ENCODE measurements around the gene NR2F1-AS1.

Gene NR2F1-AS1

GRCh38 chr5:93430673-93431199, 150.3 kb downstream of the NR2F1-AS1 start:
- no peak overlapping the region for H3K27ac Mint-ChIP-seq (ENCODE audit: low read depth)
- no peaks in the 10 kb centered on the region for H3K36me3 Mint-ChIP-seq (ENCODE audit: insufficient read depth)
- ATAC-seq (replicated peaks; ENCODE audit: extremely low read depth, poor library complexity, severe bottlenecking) (no peak), DNase-seq (ENCODE audit: low spot score in 2 of 2) (no peak)
- peaks cover 10% of the 10 kb centered on the region for H3K27me3 Mint-ChIP-seq
- no peaks in the 10 kb centered on the region for H3K4me1 Mint-ChIP-seq
- H3K4me3 Mint-ChIP-seq, result no peak overlapping the region
- no peaks in the 10 kb centered on the region for H3K9me3 Mint-ChIP-seq

DNA sequence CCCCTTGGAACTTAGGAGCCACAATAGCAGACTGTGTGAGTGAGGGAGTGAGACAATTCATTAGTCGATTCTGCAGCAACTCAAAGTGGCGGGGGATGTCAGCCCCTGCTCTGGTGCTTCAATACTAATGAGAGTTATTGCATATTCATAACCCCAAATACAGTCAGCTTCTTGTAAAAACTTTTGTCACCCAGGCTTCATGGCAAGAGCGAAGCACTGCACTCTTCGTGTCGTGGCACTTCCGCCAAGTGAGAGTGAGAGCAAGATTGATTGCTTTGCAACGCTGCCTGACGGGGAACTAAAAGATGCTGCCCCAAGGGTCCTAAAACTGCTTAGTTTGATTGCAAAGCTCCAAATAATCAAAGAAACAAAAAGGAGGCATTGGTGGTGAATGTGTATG, 150.9 kb downstream of the NR2F1-AS1 start:
- no peak overlapping the region for H3K27ac Mint-ChIP-seq (ENCODE audit: low read depth)
- no peaks in the 10 kb centered on the region for H3K4me1 Mint-ChIP-seq
- H3K36me3 Mint-ChIP-seq (ENCODE audit: insufficient read depth), result no peaks in the 10 kb centered on the region
- no peaks in the 10 kb centered on the region for H3K9me3 Mint-ChIP-seq
- ATAC-seq (replicated peaks; ENCODE audit: extremely low read depth, poor library complexity, severe bottlenecking), result no peak
- H3K27me3 Mint-ChIP-seq, result peaks cover 10% of the 10 kb centered on the region
- DNase-seq (ENCODE audit: low spot score in 2 of 2), result no peak
- H3K4me3 Mint-ChIP-seq, result no peak overlapping the region

- no peaks in the 10 kb centered on the region for H3K9me3 Mint-ChIP-seq
- no peak overlapping the region for H3K27ac Mint-ChIP-seq (ENCODE audit: low read depth)
- H3K4me3 Mint-ChIP-seq, result no peak overlapping the region
- ATAC-seq (replicated peaks; ENCODE audit: extremely low read depth, poor library complexity, severe bottlenecking) (no peak), DNase-seq (ENCODE audit: low spot score in 2 of 2) (no peak)
- no peaks in the 10 kb centered on the region for H3K4me1 Mint-ChIP-seq
- peaks cover 10% of the 10 kb centered on the region for H3K27me3 Mint-ChIP-seq
- no peaks in the 10 kb centered on the region for H3K36me3 Mint-ChIP-seq (ENCODE audit: insufficient read depth)
These were observed 152.2 kb downstream of the NR2F1-AS1 start for GRCh38 chr5:93428868-93429267.

DNA sequence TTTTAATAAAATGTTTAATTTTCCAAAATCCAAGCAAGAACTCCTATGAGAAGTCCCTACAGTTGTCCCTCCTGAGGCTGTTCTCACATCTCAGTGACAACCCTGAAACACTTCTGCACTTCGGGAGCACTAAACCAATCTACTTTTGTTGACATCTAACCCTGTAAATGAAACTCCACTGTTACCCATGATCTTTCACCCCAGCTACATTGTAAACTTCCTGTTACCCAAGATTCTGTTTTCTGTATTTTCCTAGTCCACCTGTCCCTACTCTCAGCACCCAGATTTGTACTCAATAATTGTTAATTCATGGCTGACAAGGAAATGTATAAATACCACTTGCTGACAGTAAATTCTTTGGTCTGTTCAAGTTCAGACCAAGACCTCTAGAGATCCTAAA, 153.7 kb downstream of the NR2F1-AS1 start:
- Mint-ChIP-seq H3K27ac (ENCODE audit: low read depth) (no peak overlapping the region), H3K9me3 (no peaks in the 10 kb centered on the region), H3K4me1 (no peaks in the 10 kb centered on the region), H3K4me3 (no peak overlapping the region), H3K36me3 (ENCODE audit: insufficient read depth) (no peaks in the 10 kb centered on the region), H3K27me3 (peaks cover 10% of the 10 kb centered on the region)
- DNase-seq (ENCODE audit: low spot score in 2 of 2) (no peak), ATAC-seq (replicated peaks; ENCODE audit: extremely low read depth, poor library complexity, severe bottlenecking) (no peak)

GRCh38 chr5:93425096-93425495, 155.9 kb downstream of the NR2F1-AS1 start:
- no peak overlapping the region for H3K27ac Mint-ChIP-seq (ENCODE audit: low read depth)
- H3K9me3 Mint-ChIP-seq, result no peaks in the 10 kb centered on the region
- H3K4me1 Mint-ChIP-seq, result no peaks in the 10 kb centered on the region
- H3K36me3 Mint-ChIP-seq (ENCODE audit: insufficient read depth), result no peaks in the 10 kb centered on the region
- no peak overlapping the region for H3K4me3 Mint-ChIP-seq
- peaks cover 10% of the 10 kb centered on the region for H3K27me3 Mint-ChIP-seq
- ATAC-seq (replicated peaks; ENCODE audit: extremely low read depth, poor library complexity, severe bottlenecking), result no peak
- no peak for DNase-seq (ENCODE audit: low spot score in 2 of 2)

GRCh38 chr5:93423300-93423699, 157.7 kb downstream of the NR2F1-AS1 start:
- Mint-ChIP-seq H3K27ac (ENCODE audit: low read depth) (no peak overlapping the region), H3K36me3 (ENCODE audit: insufficient read depth) (no peaks in the 10 kb centered on the region), H3K9me3 (no peaks in the 10 kb centered on the region), H3K27me3 (peaks cover 10% of the 10 kb centered on the region), H3K4me3 (no peak overlapping the region), H3K4me1 (no peaks in the 10 kb centered on the region)
- DNase-seq (ENCODE audit: low spot score in 2 of 2) (no peak), ATAC-seq (replicated peaks; ENCODE audit: extremely low read depth, poor library complexity, severe bottlenecking) (no peak)

DNA sequence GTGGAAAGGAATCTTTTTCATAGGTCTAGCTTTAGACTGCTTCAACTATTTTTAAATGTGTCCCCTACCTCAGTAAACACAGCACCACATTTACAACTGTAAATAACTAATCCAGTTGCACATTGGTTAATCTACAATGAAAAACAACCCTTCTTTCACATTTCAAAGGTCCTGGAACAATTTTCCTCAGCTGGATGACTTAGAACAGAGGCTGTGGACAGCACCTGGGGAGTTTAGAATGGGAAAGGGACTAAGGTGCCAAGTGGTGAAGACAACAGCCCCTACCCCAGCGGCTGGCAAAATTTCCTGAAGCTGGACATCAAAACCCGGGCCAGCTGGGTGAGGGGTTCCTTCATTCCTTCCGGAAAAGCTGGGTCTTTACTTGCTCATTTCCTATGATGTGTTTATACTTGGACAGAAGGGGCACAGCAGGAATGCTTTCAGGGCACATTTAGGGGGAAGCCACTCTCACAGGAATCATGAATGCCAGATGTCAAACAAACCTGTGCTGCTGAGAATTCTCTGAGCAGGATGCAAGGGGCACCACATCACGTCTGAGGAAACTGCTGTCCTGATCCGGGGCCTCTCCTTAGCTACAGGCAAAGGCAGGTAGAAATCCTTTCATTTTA, 158.3 kb downstream of the NR2F1-AS1 start:
- no peak overlapping the region for H3K4me3 Mint-ChIP-seq
- ATAC-seq (replicated peaks; ENCODE audit: extremely low read depth, poor library complexity, severe bottlenecking) (no peak), DNase-seq (ENCODE audit: low spot score in 2 of 2) (no peak)
- H3K9me3 Mint-ChIP-seq, result no peaks in the 10 kb centered on the region
- H3K36me3 Mint-ChIP-seq (ENCODE audit: insufficient read depth), result no peaks in the 10 kb centered on the region
- peaks cover 9% of the 10 kb centered on the region for H3K27me3 Mint-ChIP-seq
- no peaks in the 10 kb centered on the region for H3K4me1 Mint-ChIP-seq
- no peak overlapping the region for H3K27ac Mint-ChIP-seq (ENCODE audit: low read depth)

- ATAC-seq (replicated peaks; ENCODE audit: extremely low read depth, poor library complexity, severe bottlenecking) (no peak), DNase-seq (ENCODE audit: low spot score in 2 of 2) (no peak)
- no peaks in the 10 kb centered on the region for H3K9me3 Mint-ChIP-seq
- no peak overlapping the region for H3K4me3 Mint-ChIP-seq
- no peaks in the 10 kb centered on the region for H3K4me1 Mint-ChIP-seq
- no peak overlapping the region for H3K27ac Mint-ChIP-seq (ENCODE audit: low read depth)
- H3K36me3 Mint-ChIP-seq (ENCODE audit: insufficient read depth), result no peaks in the 10 kb centered on the region
- peaks cover 2% of the 10 kb centered on the region for H3K27me3 Mint-ChIP-seq
These were observed 159.0 kb downstream of the NR2F1-AS1 start for GRCh38 chr5:93421987-93422401.

DNA sequence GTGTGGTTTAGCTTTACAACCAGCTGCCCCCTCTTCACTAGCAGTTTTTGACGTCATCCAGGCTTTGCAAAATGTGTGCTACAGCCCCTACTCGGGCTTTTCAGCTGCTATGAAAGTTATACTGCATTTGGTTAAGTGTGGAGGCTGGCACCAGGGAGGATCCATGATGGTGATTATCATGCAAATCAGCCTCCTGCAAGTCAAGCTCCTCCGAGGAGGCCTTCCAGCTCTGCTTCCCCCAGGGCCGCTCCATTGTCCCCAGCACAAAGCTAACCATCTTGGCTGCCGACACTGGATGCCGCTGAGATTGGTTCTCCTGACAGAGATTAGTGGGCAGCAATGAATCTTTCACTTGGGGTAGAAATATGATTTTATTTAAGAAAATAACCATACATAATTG, 159.6 kb downstream of the NR2F1-AS1 start:
- no peak for DNase-seq (ENCODE audit: low spot score in 2 of 2)
- Mint-ChIP-seq H3K4me1 (no peaks in the 10 kb centered on the region), H3K27me3 (no peaks in the 10 kb centered on the region), H3K36me3 (ENCODE audit: insufficient read depth) (no peaks in the 10 kb centered on the region), H3K4me3 (no peak overlapping the region), H3K9me3 (no peaks in the 10 kb centered on the region), H3K27ac (ENCODE audit: low read depth) (no peak overlapping the region)
- no peak for ATAC-seq (replicated peaks; ENCODE audit: extremely low read depth, poor library complexity, severe bottlenecking)

DNA sequence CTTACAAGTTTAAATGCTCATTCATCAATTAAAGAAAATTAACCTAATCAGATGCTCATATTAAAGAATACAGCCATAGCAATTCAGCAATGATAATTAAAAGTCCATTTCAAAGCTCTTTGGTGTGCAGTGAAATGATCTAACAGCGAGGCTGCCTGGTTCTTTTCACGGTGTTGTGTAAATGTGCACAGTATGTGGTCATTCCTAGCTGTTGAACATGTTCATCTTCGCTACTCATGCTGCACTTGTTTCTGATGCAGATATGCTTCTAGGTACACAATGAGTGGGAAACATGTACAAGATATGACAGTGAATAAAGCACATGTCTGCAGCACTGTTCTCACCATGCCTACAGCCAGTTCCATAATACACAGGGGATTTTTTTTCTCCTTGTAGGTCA, 163.5 kb downstream of the NR2F1-AS1 start:
- Mint-ChIP-seq H3K27me3 (no peaks in the 10 kb centered on the region), H3K4me1 (no peaks in the 10 kb centered on the region), H3K4me3 (no peak overlapping the region), H3K36me3 (ENCODE audit: insufficient read depth) (no peaks in the 10 kb centered on the region), H3K9me3 (no peaks in the 10 kb centered on the region), H3K27ac (ENCODE audit: low read depth) (no peak overlapping the region)
- ATAC-seq (replicated peaks; ENCODE audit: extremely low read depth, poor library complexity, severe bottlenecking) (no peak), DNase-seq (ENCODE audit: low spot score in 2 of 2) (no peak)

- DNase-seq (ENCODE audit: low spot score in 2 of 2) (no peak), ATAC-seq (replicated peaks; ENCODE audit: extremely low read depth, poor library complexity, severe bottlenecking) (no peak)
- Mint-ChIP-seq H3K9me3 (no peaks in the 10 kb centered on the region), H3K4me1 (no peaks in the 10 kb centered on the region), H3K36me3 (ENCODE audit: insufficient read depth) (no peaks in the 10 kb centered on the region), H3K4me3 (no peak overlapping the region), H3K27ac (ENCODE audit: low read depth) (no peak overlapping the region), H3K27me3 (no peaks in the 10 kb centered on the region)
These were observed 165.2 kb downstream of the NR2F1-AS1 start for GRCh38 chr5:93415819-93416218.

- ATAC-seq (replicated peaks; ENCODE audit: extremely low read depth, poor library complexity, severe bottlenecking) (no peak), DNase-seq (ENCODE audit: low spot score in 2 of 2) (no peak)
- Mint-ChIP-seq H3K27ac (ENCODE audit: low read depth) (no peak overlapping the region), H3K4me3 (no peak overlapping the region), H3K4me1 (no peaks in the 10 kb centered on the region), H3K9me3 (no peaks in the 10 kb centered on the region), H3K36me3 (ENCODE audit: insufficient read depth) (no peaks in the 10 kb centered on the region), H3K27me3 (no peaks in the 10 kb centered on the region)
These were observed 169.3 kb downstream of the NR2F1-AS1 start for GRCh38 chr5:93411716-93412115.

GRCh38 chr5:93409691-93410090, 171.3 kb downstream of the NR2F1-AS1 start:
- no peak overlapping the region for H3K4me3 Mint-ChIP-seq
- H3K27ac Mint-ChIP-seq (ENCODE audit: low read depth), result no peak overlapping the region
- H3K27me3 Mint-ChIP-seq, result no peaks in the 10 kb centered on the region
- no peaks in the 10 kb centered on the region for H3K4me1 Mint-ChIP-seq
- DNase-seq (ENCODE audit: low spot score in 2 of 2) (no peak), ATAC-seq (replicated peaks; ENCODE audit: extremely low read depth, poor library complexity, severe bottlenecking) (no peak)
- no peaks in the 10 kb centered on the region for H3K9me3 Mint-ChIP-seq
- no peaks in the 10 kb centered on the region for H3K36me3 Mint-ChIP-seq (ENCODE audit: insufficient read depth)

Data from central memory CD8-positive, alpha-beta T cell (primary cell).